HG02840 (cell line): ENCODE measurements around the gene C1orf226.

ENCODE experiments used
- ATAC-seq: cut with Tn5 transposase; IDR thresholded peaks from one replicate; pipeline ENCODE4 v1.9.1; 2021; ENCODE audit warnings: mild to moderate bottlenecking, moderate library complexity, moderate number of reproducible peaks; ENCODE audit not compliant: unreplicated experiment, low FRiP score

C1orf226 gene

DNA sequence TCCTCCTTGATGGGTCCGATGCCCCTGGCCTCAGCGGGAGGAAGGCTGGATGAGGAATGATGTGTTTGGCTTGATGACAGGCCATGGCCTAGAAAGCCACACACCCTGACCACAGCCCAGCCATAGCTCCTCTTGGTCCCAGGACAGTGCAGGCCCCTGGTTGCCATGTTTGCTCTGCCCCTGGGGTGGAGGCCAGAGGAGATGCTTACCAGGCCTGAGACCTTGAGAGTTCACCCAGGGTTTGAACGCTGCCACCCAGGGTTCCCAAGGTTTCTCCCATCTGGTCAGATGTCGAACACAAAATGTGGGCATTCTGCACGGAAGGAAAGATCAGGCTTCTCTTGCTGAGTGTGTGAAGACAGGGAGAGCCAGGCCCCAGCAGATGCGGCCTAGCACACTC lies 2.6 kb downstream of the C1orf226 start:
- ATAC-seq, result no peak

DNA sequence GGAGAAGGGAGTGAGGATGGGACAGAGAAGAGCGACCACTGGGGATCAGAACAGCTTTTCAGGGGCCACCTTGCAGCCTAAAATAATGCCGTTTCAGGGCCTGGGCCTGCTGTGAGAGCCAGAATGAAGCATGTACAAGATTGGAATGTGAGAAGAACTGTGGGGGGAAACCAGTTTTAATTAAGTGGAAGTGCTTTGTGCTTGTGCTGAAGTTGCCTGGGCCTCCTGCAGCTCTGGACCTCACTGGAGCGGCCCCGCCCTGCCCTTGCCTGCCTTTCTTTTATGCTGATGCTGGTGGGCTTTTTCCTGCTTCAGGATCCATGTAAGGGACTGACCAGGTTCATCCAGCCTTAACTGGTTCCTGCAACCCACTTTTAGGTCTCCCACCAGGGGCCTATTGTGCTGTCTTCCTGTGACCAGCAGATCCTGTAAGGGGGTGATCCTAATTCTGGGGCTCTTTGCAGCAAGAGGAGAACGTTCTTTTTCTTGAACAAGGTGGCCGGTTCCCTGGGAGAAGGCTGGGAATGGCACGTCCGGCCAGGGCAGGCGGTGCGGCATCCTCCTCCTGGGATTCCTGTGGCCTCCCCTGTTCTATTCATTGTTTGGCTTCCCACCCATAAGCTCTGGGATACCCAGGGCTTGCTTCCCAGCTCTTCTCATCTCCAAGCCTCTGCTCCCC lies 3.2 kb downstream of the C1orf226 start:
- no peak for ATAC-seq

DNA sequence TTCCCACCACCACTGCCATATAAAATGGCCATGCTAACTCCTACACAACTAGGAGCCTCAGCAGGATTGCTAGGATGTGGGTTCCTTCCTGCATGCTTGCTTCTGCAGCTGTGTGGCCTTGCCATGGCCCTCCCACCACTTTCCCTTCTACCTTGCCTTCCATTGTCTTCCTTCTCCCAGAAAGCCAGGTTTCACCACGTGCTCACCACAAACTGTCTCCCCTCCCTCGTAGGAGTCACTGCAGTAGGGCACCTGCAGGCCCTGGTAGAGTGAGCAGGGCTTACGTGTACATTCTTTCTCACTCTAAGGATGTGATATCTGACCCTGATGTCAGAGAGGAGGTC lies 3.7 kb downstream of the C1orf226 start:
- no peak for ATAC-seq

GRCh38 chr1:162385702-162386101 lies 4.2 kb downstream of the C1orf226 start:
- ATAC-seq, result no peak

DNA sequence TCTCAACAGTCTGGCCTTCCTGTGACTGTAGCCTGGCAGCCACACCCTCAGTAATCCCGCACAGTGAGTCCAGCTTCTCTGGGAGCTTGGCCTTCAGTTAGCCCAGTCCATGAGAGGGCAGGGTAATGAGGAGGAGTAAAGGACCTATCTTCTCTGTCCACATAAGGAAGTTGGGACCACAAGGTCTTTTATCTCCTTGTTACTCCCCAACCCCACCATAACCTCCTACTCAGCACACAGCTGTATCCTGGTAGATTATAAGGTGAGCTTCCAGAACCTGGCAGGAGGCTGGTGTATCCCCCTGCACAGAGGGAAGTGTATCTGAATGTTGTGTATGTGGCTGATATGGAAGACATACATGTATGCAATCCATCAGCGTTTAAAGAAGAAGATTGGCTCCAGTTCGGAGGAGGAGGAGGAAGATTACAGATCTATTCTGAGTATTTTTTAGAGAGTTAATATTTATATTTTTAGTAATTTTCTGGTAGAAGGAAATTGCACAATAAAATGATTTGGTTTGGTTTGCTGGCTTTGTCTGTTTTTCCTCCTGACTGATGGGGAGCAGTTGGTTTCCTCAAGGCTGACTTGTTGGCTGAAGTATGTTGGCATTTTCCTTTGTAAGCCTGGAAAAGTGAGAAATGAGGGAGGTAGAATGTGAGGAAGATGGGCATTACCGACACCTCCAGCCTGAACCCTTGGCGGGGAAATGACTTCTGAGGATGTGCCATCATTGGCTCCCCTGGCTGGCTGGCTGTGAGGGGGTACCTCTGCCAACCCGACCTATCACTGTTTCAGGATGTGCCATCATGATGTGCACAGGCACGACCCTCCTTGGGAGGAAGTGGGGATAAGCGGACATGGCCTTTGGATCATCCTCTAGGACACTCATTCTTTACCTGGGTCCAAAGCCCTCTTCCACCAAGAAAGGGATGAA lies 5.0 kb downstream of the C1orf226 start:
- ATAC-seq, result no peak

GRCh38 chr1:162387226-162388082 lies 5.9 kb downstream of the C1orf226 start:
- ATAC-seq, result no peak

- ATAC-seq, result no peak
Observed at GRCh38 chr1:162388083-162388594, 6.6 kb downstream of the C1orf226 start.

- no peak for ATAC-seq
Observed at GRCh38 chr1:162388615-162389014, 7.1 kb downstream of the C1orf226 start.

GRCh38 chr1:162389021-162389818 lies 7.7 kb downstream of the C1orf226 start:
- no peak for ATAC-seq

DNA sequence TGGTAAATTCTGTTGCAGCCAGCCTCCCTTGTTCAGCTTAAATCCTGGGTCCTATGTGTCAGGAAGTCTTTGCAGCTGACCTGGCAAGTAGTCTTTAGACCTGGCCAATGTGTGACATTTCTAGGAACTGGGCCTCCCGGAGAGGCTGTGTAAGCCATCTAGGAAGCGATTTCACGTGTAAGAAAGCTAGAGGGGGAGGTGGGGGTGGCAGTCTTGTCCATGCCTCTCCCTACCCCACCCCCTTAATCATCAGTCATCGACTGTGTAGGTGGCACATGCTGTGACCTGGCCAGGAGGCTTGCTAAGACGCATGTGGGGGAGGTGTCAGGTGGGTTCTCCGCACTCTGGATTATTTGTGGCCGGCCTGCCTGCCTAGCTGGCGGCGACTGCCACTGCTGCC lies 8.4 kb downstream of the C1orf226 start:
- no peak for ATAC-seq

DNA sequence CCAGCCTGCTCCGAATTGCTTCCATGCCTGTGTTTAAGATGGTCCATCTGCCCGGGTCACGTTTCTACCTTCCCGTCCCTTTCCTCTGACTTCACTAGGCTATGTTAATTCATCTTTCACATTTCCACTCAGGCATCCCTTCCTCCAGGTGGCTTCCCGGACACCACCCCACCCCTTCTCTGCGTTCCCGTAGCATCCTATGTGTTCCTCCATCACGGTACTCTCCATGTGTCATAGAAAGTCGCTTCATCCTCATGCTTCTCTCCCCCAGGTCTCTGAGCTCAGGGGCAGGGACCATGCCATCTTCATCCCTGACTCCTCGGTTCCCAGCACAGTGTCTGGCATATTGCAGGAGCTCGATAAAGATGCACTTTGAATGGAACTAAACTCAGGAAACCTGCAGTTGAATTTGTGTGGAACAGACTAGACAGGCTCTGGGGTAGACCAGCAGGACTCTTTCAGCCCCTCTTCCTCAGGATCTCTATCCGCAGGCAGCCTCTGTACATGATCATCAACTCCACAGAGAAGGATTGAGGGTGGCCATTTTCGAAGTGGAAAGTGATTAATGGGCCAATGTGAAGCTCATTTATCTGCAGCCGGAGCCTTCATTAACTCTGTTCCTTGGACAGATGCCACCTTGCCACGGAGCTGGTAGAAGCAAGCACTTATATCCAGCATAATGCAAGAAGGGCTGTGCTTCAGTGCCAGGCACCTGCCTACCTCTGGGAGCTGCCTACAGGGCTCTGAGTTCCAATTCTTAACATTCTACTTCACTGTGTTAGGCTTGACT lies 9.1 kb downstream of the C1orf226 start:
- ATAC-seq, result no peak

GRCh38 chr1:162391790-162392563 lies 10.4 kb downstream of the C1orf226 start:
- ATAC-seq, result no peak

DNA sequence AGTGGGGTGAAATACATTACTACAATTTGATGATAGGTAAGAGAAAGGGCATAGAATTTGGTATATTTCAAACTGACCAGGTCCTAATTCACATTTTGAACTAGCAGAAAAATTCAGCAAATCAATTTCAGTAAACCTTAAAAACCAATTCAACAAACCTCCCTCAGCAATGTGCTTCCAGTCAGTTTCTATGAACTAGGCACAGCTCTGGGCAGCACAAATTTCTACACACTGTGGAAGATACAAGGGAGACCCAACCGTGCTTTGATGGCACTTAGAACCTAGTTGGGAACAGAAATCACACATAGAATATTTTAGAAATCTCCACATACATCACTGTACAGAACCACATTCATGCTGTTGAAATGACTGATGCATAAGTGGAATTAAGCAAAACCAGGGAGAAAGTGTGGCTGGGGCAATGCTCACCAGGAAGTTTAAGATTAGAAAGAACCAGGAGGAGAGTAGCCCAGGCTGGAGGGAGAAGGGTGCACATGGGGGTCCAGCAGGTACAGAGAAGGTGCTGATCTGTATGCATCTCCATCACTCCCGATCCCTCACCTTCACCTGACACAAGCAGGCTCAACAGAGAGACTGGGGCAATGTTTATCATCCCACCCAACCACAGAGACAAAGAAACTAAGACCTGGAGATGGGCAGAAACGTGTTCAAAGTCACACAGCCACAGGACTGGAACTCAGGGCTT lies 14.8 kb downstream of the C1orf226 start:
- ATAC-seq, result no peak

DNA sequence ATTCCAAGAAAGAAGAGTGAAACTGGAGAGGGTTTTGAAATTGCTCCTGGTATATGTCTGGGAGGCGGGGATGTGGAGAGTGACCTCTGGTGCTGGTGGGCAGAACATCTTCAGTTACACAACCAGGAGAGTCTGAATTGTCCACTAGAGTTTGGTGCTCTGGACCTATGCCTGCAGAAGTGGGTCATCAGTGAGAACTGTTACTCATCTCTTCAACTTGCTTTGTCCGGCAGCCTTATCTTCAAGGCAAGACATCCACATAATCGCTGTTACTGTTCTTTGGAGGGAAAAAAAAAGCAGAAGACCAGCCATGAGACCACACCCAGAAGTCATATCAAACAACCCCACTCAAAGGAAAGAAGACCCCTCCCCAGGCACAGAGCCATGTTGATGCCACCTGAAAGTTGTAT lies 15.5 kb downstream of the C1orf226 start:
- ATAC-seq, result no peak

- no peak for ATAC-seq
Observed at GRCh38 chr1:162397943-162398560, 16.5 kb downstream of the C1orf226 start.

DNA sequence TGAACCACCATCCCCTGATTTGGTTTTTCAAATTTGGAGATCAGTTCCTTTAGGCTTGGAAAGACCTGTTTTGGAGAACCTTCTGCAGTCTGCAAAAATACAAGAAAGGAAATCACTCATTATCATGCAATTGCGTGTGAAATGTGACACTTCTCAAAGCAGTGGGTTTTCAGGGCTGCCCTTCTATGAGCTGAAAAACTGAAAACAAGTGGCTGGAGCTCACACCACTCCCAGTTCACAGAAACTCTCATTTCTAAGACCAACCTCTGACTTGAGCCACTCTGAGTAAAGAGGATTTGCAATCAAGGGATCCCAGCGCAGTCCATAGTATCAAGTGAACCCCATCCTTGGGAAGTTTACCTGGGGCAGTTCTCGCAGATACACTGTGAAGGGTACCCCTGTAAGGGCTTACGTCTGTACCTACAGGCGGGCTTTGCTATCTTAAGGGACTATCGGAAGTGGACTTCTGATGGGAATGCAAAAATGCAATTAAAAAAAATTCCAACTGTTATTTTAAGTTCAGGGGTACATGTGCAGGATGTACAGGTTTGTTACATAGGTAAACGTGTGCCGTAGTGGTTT lies 17.6 kb downstream of the C1orf226 start:
- ATAC-seq, result no peak

DNA sequence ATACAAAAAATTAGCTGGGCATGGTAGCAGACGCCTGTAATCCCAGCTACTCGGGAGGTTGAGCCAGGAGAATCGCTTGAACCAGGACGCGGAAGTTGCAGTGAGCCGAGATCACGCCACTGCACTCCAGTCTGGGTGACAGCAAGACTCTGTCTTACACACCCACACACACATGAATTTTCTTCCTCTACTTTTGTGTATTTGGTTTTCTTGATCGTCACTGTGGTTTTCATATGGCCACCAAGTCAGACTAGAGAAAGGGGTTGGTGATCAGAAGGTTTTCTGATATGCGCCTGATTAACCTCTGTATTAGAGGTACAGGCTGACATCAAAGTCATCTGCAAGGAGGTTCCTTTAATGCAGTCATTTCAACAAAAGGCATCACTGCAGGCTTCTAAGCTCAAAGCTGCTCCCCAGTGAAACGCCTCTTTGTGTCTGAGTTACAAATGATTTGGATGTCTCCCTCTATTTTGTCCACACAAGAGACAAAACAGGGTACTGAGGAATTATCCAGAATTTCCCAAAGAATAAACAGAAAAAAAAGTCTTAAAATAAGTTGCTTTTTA lies 19.3 kb downstream of the C1orf226 start:
- no peak for ATAC-seq
